Measurements from ENCODE around the gene FOXJ1.

DNA sequence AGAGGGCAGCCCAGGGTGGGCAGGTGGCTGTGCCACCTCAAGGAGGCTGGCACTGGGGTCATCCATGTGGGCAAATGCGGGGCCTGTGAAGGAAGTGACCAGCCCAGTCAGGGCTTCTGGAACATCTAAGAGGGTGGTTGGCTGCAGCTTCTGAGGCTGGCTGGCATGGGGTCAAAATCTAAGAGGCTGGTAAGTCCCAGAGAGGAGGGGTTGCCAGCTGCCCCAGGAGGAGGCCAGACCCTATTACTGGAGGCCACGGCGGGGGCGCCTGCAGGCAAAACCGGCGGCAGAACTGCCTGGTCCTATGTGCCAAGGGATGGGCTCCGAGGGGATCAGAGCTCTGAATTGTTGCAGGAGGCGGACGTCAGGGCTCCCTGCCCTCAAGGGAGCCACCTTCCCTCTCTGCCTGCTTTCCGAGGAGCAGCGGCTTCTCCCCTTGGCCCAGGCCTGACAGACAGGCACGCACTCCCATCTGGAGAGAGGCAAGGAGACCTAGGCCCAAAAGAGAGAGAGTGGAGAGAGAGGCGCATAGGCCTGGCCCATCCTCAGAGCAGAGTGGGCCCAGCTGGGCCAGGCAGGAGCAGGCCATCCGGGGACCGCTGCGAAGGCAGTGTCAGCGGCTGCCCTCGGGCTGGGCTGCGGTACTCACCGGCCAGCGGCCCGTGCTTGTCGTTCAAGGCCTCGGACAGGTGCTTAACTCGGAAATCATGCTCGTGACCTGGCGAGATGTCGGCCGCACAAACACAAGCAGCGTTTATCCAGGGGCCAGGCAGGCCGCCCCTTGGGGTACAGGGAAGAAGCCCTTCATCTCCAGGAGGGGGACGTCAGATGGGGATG is 51.1 kb downstream of the FOXJ1 start:
- no peak for TF ChIP-seq ARNTL (CRISPR knock-in tag; IDR thresholded peaks at IDR 0.05; ENCODE audit: borderline replicate concordance, low read depth)
- TF ChIP-seq RARB (CRISPR knock-in tag; IDR thresholded peaks at IDR 0.05) = no peak
- no peak for TF ChIP-seq POU6F1 (CRISPR knock-in tag; IDR thresholded peaks at IDR 0.05; ENCODE audit: borderline replicate concordance, low read depth)
- TF ChIP-seq, protein P1, sequence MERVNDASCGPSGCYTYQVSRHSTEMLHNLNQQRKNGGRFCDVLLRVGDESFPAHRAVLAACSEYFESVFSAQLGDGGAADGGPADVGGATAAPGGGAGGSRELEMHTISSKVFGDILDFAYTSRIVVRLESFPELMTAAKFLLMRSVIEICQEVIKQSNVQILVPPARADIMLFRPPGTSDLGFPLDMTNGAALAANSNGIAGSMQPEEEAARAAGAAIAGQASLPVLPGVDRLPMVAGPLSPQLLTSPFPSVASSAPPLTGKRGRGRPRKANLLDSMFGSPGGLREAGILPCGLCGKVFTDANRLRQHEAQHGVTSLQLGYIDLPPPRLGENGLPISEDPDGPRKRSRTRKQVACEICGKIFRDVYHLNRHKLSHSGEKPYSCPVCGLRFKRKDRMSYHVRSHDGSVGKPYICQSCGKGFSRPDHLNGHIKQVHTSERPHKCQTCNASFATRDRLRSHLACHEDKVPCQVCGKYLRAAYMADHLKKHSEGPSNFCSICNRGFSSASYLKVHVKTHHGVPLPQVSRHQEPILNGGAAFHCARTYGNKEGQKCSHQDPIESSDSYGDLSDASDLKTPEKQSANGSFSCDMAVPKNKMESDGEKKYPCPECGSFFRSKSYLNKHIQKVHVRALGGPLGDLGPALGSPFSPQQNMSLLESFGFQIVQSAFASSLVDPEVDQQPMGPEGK (CRISPR knock-in tag; IDR thresholded peaks at IDR 0.05; ENCODE audit: borderline replicate concordance) = no peak
- TF ChIP-seq OSR1 (CRISPR knock-in tag; IDR thresholded peaks at IDR 0.05) = no peak
- no peak for TF ChIP-seq ISL1 (CRISPR knock-in tag; IDR thresholded peaks at IDR 0.05)

Measured in SK-N-SH treated with all-trans-retinoic acid at 6 μM for 48 hours (cell line).